HEK293 (cell line): ENCODE measurements around the gene C17orf100.
A peak's percentile ranks its signal among the peaks of the same experiment; 100 is the strongest.

Source experiments
- CTCF ChIA-PET: fragments of 350-600 bp; formaldehyde crosslinking; extraction: SDS; loops from one replicate; lab custom pipeline; 2021; ENCODE audit warnings: antibody characterized with exemption; lab: Yijun Ruan, JAX
- POLR2A ChIA-PET: fragments of 300-600 bp; formaldehyde crosslinking; extraction: SDS; loops from one replicate; lab custom pipeline; 2020; ENCODE audit warnings: antibody characterized with exemption, inconsistent platforms; lab: Yijun Ruan, JAX
- H3K27ac ChIP-seq: fragments of 200-500 bp; sonication (Bioruptor generic); 2 replicates; pipeline ENCODE4 v1.5.1; 2014; ENCODE audit warnings: low read depth, low read length, control low read depth, inconsistent platforms; ENCODE audit errors: extremely low read depth
- H3K36me3 ChIP-seq, 2 experiments: fragments of 200-500 bp in 1 of 2; sonication (Bioruptor generic) in 1 of 2; 1 replicate in 1 of 2; 2 replicates in 1 of 2; pipeline ENCODE4 v1.5.1; 2014 to 2017; ENCODE audit warnings: inconsistent platforms in 2 of 2, low read length in 2 of 2; ENCODE audit not compliant: control insufficient read depth in 2 of 2, insufficient read depth in 1 of 2
- H3K4me1 ChIP-seq: fragments of 200-500 bp; sonication (Bioruptor generic); 2 replicates; pipeline ENCODE4 v1.5.1; 2014; ENCODE audit warnings: mild to moderate bottlenecking, low read length, inconsistent platforms; ENCODE audit not compliant: control insufficient read depth, insufficient read depth
- H3K4me3 ChIP-seq: 2 replicates; pipeline ENCODE4 v1.5.1; 2011; ENCODE audit warnings: low read depth, mild to moderate bottlenecking, control low read depth, low read length, moderate library complexity
- H3K9me3 ChIP-seq: fragments of 200-500 bp; sonication (Bioruptor generic); 2 replicates; pipeline ENCODE4 v1.5.1; 2014; ENCODE audit warnings: low read depth, low read length, inconsistent platforms; ENCODE audit not compliant: control insufficient read depth, insufficient read depth
- EGR2 ChIP-seq: fragments of 450-650 bp; formaldehyde crosslinking; IDR thresholded peaks from 2 replicates; pipeline ENCODE4 v1.5.1; 2016; ENCODE audit warnings: low read depth, missing biosample characterization, missing genetic modification characterization
- FEZF1 ChIP-seq: fragments of 450-650 bp; formaldehyde crosslinking; IDR thresholded peaks from 2 replicates; pipeline ENCODE4 v1.5.1; 2016; ENCODE audit warnings: missing biosample characterization, missing genetic modification characterization
- GLIS1 ChIP-seq: fragments of 450-650 bp; formaldehyde crosslinking; IDR thresholded peaks from 2 replicates; pipeline ENCODE4 v1.5.1; 2016; ENCODE audit warnings: missing biosample characterization, missing genetic modification characterization
- GLIS2 ChIP-seq: fragments of 450-650 bp; formaldehyde crosslinking; IDR thresholded peaks from 2 replicates; pipeline ENCODE4 v1.5.1; 2016; ENCODE audit warnings: missing biosample characterization, missing genetic modification characterization
- IKZF3 ChIP-seq: fragments of 450-650 bp; IDR thresholded peaks from 2 replicates; pipeline ENCODE4 v1.5.0; 2018; ENCODE audit warnings: missing biosample characterization, mild to moderate bottlenecking, missing genetic modification characterization, moderate library complexity
- KLF1 ChIP-seq: fragments of 450-650 bp; formaldehyde crosslinking; IDR thresholded peaks from 2 replicates; pipeline ENCODE4 v1.5.1; 2016; ENCODE audit warnings: missing biosample characterization, missing genetic modification characterization
- OSR2 ChIP-seq: fragments of 450-650 bp; formaldehyde crosslinking; IDR thresholded peaks from 2 replicates; pipeline ENCODE4 v1.5.1; 2016; ENCODE audit warnings: missing biosample characterization, missing genetic modification characterization
- TCF7L2 ChIP-seq: IDR thresholded peaks from 2 replicates; pipeline ENCODE4 v1.6.1; 2011; ENCODE audit warnings: low read depth, mild to moderate bottlenecking, inconsistent platforms, low read length, moderate library complexity, borderline replicate concordance
- WT1 ChIP-seq: fragments of 450-650 bp; formaldehyde crosslinking; IDR thresholded peaks from 2 replicates; pipeline ENCODE4 v1.5.1; 2016; ENCODE audit warnings: missing biosample characterization, missing genetic modification characterization
- ZBTB48 ChIP-seq: fragments of 450-650 bp; formaldehyde crosslinking; IDR thresholded peaks from 2 replicates; pipeline ENCODE4 v1.5.1; 2016; ENCODE audit warnings: missing biosample characterization, missing genetic modification characterization
- ZBTB8A ChIP-seq: fragments of 450-650 bp; formaldehyde crosslinking; IDR thresholded peaks from 2 replicates; pipeline ENCODE4 v1.5.1; 2016; ENCODE audit warnings: missing biosample characterization, missing genetic modification characterization
- ZIC2 ChIP-seq: fragments of 450-650 bp; formaldehyde crosslinking; IDR thresholded peaks from 2 replicates; pipeline ENCODE4 v1.5.1; 2016; ENCODE audit warnings: missing biosample characterization, missing genetic modification characterization
- ZNF248 ChIP-seq: fragments of 450-650 bp; formaldehyde crosslinking; IDR thresholded peaks from 2 replicates; pipeline ENCODE4 v1.5.1; 2017; ENCODE audit warnings: missing biosample characterization, missing genetic modification characterization
- ZNF324 ChIP-seq: fragments of 450-650 bp; formaldehyde crosslinking; IDR thresholded peaks from 2 replicates; pipeline ENCODE4 v1.5.1; 2016; ENCODE audit warnings: missing biosample characterization, missing genetic modification characterization
- ZNF341 ChIP-seq: fragments of 450-650 bp; formaldehyde crosslinking; IDR thresholded peaks from 2 replicates; pipeline ENCODE4; 2016; ENCODE audit warnings: low read depth, missing biosample characterization, missing genetic modification characterization
- ZNF423 ChIP-seq: fragments of 450-650 bp; formaldehyde crosslinking; IDR thresholded peaks from 2 replicates; pipeline ENCODE4 v1.5.1; 2016; ENCODE audit warnings: missing biosample characterization, missing genetic modification characterization
- ZNF426 ChIP-seq: fragments of 450-650 bp; formaldehyde crosslinking; IDR thresholded peaks from 2 replicates; pipeline ENCODE4 v1.5.1; 2017; ENCODE audit warnings: missing biosample characterization, missing genetic modification characterization, mild to moderate bottlenecking, inconsistent platforms, moderate library complexity
- ZNF600 ChIP-seq: fragments of 450-650 bp; formaldehyde crosslinking; IDR thresholded peaks from 2 replicates; pipeline ENCODE4 v1.5.1; 2016; ENCODE audit warnings: missing biosample characterization, missing genetic modification characterization
- ZSCAN30 ChIP-seq: fragments of 450-650 bp; IDR thresholded peaks from 2 replicates; pipeline ENCODE4 v1.5.1; 2018; ENCODE audit warnings: missing biosample characterization, mild to moderate bottlenecking, missing genetic modification characterization, moderate library complexity
- TF ChIP-seq, protein P1 (sequence below): fragments of 450-650 bp; formaldehyde crosslinking; IDR thresholded peaks from 2 replicates; pipeline ENCODE4 v1.5.1; 2016; ENCODE audit warnings: missing biosample characterization, missing genetic modification characterization
- TF ChIP-seq, protein P2 (sequence below): fragments of 450-650 bp; formaldehyde crosslinking; IDR thresholded peaks from 2 replicates; pipeline ENCODE4 v1.5.1; 2017; ENCODE audit warnings: missing biosample characterization, missing genetic modification characterization
- TF ChIP-seq, protein P3 (sequence below): fragments of 450-650 bp; formaldehyde crosslinking; IDR thresholded peaks from 2 replicates; pipeline ENCODE4 v1.5.0; 2017; ENCODE audit warnings: missing biosample characterization, missing genetic modification characterization, borderline replicate concordance
- TF ChIP-seq, protein P4 (sequence below): fragments of 450-650 bp; formaldehyde crosslinking; IDR thresholded peaks from 2 replicates; pipeline ENCODE4 v1.5.1; 2016; ENCODE audit warnings: missing biosample characterization, missing genetic modification characterization, borderline replicate concordance

The C17orf100 gene

DNA sequence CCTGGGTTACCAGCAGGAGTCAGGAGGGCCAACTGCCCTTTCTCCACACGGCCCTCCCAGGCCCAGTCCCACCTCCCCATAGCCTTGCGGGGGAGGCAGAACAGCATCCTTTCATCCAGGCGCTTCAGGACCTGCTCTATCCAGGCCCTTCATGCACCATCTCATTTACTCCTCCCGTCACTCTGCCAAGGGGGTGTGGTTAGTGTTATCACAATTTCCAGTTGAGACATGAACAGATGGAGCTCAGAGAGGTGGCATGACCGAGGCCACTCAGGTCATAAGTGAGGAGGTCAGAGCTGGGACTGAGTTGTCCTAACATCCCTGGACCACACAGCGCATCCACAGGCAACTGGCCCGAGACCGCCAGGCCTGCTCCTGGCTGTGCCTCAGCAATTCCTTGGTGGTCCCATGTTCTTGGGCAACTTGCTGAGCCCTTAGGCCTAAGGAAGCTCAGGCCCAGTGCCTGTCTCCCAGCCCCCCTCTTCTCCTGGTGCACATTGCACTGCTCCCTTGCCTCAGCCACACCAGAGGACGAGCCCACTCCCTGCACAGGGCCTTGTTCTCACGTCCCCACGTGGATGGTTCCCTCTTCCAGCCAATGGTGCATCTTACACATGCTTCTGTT is 23.8 kb downstream of the C17orf100 start (continued):
- TF ChIP-seq, protein P1, sequence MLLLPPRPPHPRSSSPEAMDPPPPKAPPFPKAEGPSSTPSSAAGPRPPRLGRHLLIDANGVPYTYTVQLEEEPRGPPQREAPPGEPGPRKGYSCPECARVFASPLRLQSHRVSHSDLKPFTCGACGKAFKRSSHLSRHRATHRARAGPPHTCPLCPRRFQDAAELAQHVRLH: no peak
- TF ChIP-seq EGR2 (tag by site-specific recombination): no peak

DNA sequence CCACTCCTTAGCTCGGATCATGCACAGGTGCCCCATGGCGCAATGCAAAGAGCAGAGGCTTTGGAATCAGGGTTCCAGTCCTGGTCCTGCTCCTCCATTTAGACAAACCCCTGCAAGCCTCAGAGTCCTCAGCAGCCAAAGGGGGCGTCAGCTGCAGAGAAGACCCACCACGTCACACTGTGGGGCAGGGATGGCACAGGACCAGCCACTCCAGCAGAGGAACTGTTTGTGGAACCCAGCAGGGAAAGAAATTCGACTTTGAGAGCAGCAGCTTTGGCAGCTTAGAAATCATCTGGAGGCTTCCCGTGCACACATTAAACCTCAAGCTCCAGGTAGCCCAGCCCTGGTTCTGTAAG is 25.2 kb downstream of the C17orf100 start:
- ChIA-PET POLR2A (no interaction called here), CTCF (no interaction called here)
- Histone ChIP-seq H3K4me3 (no peak overlapping the region), H3K27ac (no peak overlapping the region), H3K9me3 (no peaks in the 10 kb centered on the region), H3K4me1 (no peaks in the 10 kb centered on the region), H3K36me3 (no peaks in the 10 kb centered on the region)
- TF ChIP-seq ZIC2 (tag by site-specific recombination) (peak; percentile 50), ZNF600 (tag by site-specific recombination) (no peak)

DNA sequence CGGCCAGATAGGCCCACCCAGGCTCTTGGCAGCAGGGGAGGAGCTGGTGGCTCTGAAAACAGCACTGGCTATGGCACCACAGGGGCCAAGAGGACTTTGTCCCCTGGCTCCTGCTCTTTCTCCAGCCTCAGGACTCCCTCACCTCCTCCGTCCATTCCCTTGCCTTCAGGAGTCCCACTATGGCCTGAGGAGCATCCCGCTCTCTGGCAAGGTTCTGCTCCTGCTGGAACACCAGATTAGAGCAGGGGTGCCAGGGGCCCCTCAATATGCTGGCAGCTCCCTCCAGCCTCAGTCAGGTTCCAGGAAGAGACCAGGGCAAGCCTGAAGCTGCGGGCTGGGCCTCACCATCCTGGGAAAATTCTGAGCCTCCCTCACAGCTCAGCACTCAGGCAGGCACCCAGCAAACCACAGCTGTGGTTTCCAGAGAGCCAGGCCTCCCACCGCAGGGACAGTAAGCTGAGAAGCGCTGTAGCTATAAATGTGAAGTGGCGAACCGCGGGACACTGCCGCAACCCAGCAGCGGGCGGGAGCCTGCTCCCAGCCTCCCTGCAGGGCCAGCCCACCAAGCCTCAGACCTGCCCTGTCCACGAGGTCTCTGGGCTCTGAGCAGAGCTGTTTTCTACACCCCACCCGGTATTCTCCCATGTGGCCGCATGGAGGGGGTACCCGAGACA is 25.7 kb downstream of the C17orf100 start:
- H3K4me1 ChIP-seq: no peaks in the 10 kb centered on the region
- H3K9me3 ChIP-seq: no peaks in the 10 kb centered on the region
- no peak overlapping the region for H3K4me3 ChIP-seq
- H3K27ac ChIP-seq: no peak overlapping the region
- POLR2A ChIA-PET: no interaction called here
- CTCF ChIA-PET: interaction anchor here (0.6 to 1.2 kb wide), 2 partner anchors 166 to 1699 kb away, joined by 4 to 7 read pairs; partner anchors contain the start of gene KRABD2
- no peaks in the 10 kb centered on the region for H3K36me3 ChIP-seq
- no peak for TF ChIP-seq ZSCAN30 (tag by site-specific recombination)
- TF ChIP-seq, protein P2, sequence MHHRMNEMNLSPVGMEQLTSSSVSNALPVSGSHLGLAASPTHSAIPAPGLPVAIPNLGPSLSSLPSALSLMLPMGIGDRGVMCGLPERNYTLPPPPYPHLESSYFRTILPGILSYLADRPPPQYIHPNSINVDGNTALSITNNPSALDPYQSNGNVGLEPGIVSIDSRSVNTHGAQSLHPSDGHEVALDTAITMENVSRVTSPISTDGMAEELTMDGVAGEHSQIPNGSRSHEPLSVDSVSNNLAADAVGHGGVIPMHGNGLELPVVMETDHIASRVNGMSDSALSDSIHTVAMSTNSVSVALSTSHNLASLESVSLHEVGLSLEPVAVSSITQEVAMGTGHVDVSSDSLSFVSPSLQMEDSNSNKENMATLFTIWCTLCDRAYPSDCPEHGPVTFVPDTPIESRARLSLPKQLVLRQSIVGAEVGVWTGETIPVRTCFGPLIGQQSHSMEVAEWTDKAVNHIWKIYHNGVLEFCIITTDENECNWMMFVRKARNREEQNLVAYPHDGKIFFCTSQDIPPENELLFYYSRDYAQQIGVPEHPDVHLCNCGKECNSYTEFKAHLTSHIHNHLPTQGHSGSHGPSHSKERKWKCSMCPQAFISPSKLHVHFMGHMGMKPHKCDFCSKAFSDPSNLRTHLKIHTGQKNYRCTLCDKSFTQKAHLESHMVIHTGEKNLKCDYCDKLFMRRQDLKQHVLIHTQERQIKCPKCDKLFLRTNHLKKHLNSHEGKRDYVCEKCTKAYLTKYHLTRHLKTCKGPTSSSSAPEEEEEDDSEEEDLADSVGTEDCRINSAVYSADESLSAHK (tag by site-specific recombination): 0 out of 2 replicates have a peak, but pooled peaks have one; percentile 13
- peak; percentile 68 for TF ChIP-seq ZNF423 (tag by site-specific recombination)
- no peak for TF ChIP-seq ZNF248 (tag by site-specific recombination)
- 0 out of 2 replicates have a peak, but pooled peaks have one; percentile 33 for TF ChIP-seq ZBTB8A (tag by site-specific recombination)
- no peak for TF ChIP-seq ZNF324 (tag by site-specific recombination)
- TF ChIP-seq, protein P3, sequence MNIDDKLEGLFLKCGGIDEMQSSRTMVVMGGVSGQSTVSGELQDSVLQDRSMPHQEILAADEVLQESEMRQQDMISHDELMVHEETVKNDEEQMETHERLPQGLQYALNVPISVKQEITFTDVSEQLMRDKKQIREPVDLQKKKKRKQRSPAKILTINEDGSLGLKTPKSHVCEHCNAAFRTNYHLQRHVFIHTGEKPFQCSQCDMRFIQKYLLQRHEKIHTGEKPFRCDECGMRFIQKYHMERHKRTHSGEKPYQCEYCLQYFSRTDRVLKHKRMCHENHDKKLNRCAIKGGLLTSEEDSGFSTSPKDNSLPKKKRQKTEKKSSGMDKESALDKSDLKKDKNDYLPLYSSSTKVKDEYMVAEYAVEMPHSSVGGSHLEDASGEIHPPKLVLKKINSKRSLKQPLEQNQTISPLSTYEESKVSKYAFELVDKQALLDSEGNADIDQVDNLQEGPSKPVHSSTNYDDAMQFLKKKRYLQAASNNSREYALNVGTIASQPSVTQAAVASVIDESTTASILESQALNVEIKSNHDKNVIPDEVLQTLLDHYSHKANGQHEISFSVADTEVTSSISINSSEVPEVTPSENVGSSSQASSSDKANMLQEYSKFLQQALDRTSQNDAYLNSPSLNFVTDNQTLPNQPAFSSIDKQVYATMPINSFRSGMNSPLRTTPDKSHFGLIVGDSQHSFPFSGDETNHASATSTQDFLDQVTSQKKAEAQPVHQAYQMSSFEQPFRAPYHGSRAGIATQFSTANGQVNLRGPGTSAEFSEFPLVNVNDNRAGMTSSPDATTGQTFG: no peak
- no peak for TF ChIP-seq TCF7L2
- peak; percentile 99 for TF ChIP-seq ZIC2 (tag by site-specific recombination)
- TF ChIP-seq EGR2 (tag by site-specific recombination): no peak
- TF ChIP-seq ZNF426 (tag by site-specific recombination): no peak
- TF ChIP-seq ZNF600 (tag by site-specific recombination): peak; percentile 49; the same call in 1 of the 2 replicates
- 0 out of 2 replicates have a peak, but pooled peaks have one; percentile 29 for TF ChIP-seq GLIS2
- TF ChIP-seq, protein P4, sequence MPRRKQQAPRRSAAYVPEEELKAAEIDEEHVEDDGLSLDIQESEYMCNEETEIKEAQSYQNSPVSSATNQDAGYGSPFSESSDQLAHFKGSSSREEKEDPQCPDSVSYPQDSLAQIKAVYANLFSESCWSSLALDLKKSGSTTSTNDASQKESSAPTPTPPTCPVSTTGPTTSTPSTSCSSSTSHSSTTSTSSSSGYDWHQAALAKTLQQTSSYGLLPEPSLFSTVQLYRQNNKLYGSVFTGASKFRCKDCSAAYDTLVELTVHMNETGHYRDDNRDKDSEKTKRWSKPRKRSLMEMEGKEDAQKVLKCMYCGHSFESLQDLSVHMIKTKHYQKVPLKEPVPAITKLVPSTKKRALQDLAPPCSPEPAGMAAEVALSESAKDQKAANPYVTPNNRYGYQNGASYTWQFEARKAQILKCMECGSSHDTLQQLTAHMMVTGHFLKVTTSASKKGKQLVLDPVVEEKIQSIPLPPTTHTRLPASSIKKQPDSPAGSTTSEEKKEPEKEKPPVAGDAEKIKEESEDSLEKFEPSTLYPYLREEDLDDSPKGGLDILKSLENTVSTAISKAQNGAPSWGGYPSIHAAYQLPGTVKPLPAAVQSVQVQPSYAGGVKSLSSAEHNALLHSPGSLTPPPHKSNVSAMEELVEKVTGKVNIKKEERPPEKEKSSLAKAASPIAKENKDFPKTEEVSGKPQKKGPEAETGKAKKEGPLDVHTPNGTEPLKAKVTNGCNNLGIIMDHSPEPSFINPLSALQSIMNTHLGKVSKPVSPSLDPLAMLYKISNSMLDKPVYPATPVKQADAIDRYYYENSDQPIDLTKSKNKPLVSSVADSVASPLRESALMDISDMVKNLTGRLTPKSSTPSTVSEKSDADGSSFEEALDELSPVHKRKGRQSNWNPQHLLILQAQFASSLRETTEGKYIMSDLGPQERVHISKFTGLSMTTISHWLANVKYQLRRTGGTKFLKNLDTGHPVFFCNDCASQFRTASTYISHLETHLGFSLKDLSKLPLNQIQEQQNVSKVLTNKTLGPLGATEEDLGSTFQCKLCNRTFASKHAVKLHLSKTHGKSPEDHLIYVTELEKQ (tag by site-specific recombination): no peak
- no peak for TF ChIP-seq KLF1 (tag by site-specific recombination)
- peak; percentile 26; the same call in 1 of the 2 replicates for TF ChIP-seq WT1 (tag by site-specific recombination)
- no peak for TF ChIP-seq FEZF1 (tag by site-specific recombination)
- TF ChIP-seq ZBTB48 (tag by site-specific recombination): no peak
- TF ChIP-seq GLIS1 (tag by site-specific recombination): 0 out of 2 replicates have a peak, but pooled peaks have one; percentile 41
- TF ChIP-seq ZNF341 (tag by site-specific recombination): 0 out of 2 replicates have a peak, but pooled peaks have one; percentile 22
- 0 out of 2 replicates have a peak, but pooled peaks have one; percentile 34 for TF ChIP-seq IKZF3 (tag by site-specific recombination)
- peak; percentile 69 for TF ChIP-seq OSR2 (tag by site-specific recombination)
